Hepatocyte (in vitro differentiated cells): ENCODE results near the gene CYSTM1.

Experiments
- EZH2 ChIP-seq: fragments of 200-600 bp; sonication (generic); IDR thresholded peaks from 2 replicates; pipeline ENCODE4 v1.6.1; 2016; ENCODE audit warnings: antibody characterized with exemption, mild to moderate bottlenecking, borderline replicate concordance
- EZH2phosphoT487 ChIP-seq: fragments of 200-600 bp; sonication (generic); IDR thresholded peaks from one replicate; pipeline ENCODE4 v1.6.1; 2018; ENCODE audit warnings: antibody characterized with exemption, mild to moderate bottlenecking, low read depth, moderate library complexity; ENCODE audit not compliant: unreplicated experiment, severe bottlenecking
- TF ChIP-seq, protein P1 (sequence below): fragments of 200-600 bp; sonication (generic); IDR thresholded peaks from 2 replicates; pipeline ENCODE4 v1.5.1; 2016; ENCODE audit warnings: antibody characterized with exemption, mild to moderate bottlenecking; ENCODE audit not compliant: poor library complexity

DNA sequence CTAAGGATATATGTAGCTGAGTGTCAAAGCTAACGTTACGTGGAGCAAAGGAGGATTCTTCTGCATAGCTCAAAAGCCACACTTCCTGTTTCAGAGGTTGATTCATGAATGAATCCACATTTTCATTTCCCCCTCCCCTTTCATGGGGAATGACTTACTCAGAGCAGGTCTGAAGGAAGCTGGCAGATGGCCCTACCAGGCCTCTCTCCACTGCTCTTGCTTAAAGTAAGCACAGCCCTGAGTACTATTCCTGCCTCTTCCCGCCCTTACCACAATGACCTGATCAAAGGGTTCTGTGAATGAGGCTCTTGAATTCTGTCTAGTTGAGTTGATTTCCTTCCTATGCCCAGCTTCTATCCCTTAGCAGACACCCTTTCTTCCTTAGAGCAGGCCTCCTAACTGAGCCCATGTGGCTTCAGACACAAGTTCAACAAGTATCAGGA, 43.0 kb upstream of the CYSTM1 start:
- TF ChIP-seq, protein P1, sequence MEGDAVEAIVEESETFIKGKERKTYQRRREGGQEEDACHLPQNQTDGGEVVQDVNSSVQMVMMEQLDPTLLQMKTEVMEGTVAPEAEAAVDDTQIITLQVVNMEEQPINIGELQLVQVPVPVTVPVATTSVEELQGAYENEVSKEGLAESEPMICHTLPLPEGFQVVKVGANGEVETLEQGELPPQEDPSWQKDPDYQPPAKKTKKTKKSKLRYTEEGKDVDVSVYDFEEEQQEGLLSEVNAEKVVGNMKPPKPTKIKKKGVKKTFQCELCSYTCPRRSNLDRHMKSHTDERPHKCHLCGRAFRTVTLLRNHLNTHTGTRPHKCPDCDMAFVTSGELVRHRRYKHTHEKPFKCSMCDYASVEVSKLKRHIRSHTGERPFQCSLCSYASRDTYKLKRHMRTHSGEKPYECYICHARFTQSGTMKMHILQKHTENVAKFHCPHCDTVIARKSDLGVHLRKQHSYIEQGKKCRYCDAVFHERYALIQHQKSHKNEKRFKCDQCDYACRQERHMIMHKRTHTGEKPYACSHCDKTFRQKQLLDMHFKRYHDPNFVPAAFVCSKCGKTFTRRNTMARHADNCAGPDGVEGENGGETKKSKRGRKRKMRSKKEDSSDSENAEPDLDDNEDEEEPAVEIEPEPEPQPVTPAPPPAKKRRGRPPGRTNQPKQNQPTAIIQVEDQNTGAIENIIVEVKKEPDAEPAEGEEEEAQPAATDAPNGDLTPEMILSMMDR: no peak
- no peak for TF ChIP-seq EZH2
- TF ChIP-seq EZH2phosphoT487: no peak
